Measurements from ENCODE around the gene STARD3NL.

Gene STARD3NL

GRCh38 chr7:38151556-38151955, 26.5 kb upstream of the STARD3NL start:
- TF ChIP-seq CTCF (IDR thresholded peaks at IDR 0.05; ENCODE audit: low read depth, low read length, missing control alignments), result no peak
- no peak for DNase-seq (ENCODE audit: low read depth)
- H3K4me3 ChIP-seq (ENCODE audit: low read depth, low read length), result no peak overlapping the region

GRCh38 chr7:38153515-38153914, 24.5 kb upstream of the STARD3NL start:
- no peak for TF ChIP-seq CTCF (IDR thresholded peaks at IDR 0.05; ENCODE audit: low read depth, low read length, missing control alignments)
- no peak overlapping the region for H3K4me3 ChIP-seq (ENCODE audit: low read depth, low read length)
- no peak for DNase-seq (ENCODE audit: low read depth)

GRCh38 chr7:38154278-38154677, 23.8 kb upstream of the STARD3NL start:
- H3K4me3 ChIP-seq (ENCODE audit: low read depth, low read length), result no peak overlapping the region
- TF ChIP-seq CTCF (IDR thresholded peaks at IDR 0.05; ENCODE audit: low read depth, low read length, missing control alignments), result no peak

GRCh38 chr7:38160003-38160571, 18.0 kb upstream of the STARD3NL start:
- no peak for DNase-seq (ENCODE audit: low read depth)
- no peak for TF ChIP-seq CTCF (IDR thresholded peaks at IDR 0.05; ENCODE audit: low read depth, low read length, missing control alignments)
- H3K4me3 ChIP-seq (ENCODE audit: low read depth, low read length), result no peak overlapping the region

More at GRCh38 chr7:38154278-38154677, 23.8 kb upstream of the STARD3NL start:
- DNase-seq (ENCODE audit: low read depth), result no peak

- no peak overlapping the region for H3K4me3 ChIP-seq (ENCODE audit: low read depth, low read length)
- no peak for DNase-seq (ENCODE audit: low read depth)
- no peak for TF ChIP-seq CTCF (IDR thresholded peaks at IDR 0.05; ENCODE audit: low read depth, low read length, missing control alignments)
These were observed 16.0 kb upstream of the STARD3NL start for GRCh38 chr7:38162036-38162435.

- no peak for DNase-seq (ENCODE audit: low read depth)
- H3K4me3 ChIP-seq (ENCODE audit: low read depth, low read length), result no peak overlapping the region
- no peak for TF ChIP-seq CTCF (IDR thresholded peaks at IDR 0.05; ENCODE audit: low read depth, low read length, missing control alignments)
These were observed 14.4 kb upstream of the STARD3NL start for GRCh38 chr7:38163671-38164070.

GRCh38 chr7:38168890-38169570, 9.0 kb upstream of the STARD3NL start:
- no peak overlapping the region for H3K4me3 ChIP-seq (ENCODE audit: low read depth, low read length)
- no peak for TF ChIP-seq CTCF (IDR thresholded peaks at IDR 0.05; ENCODE audit: low read depth, low read length, missing control alignments)
- DNase-seq (ENCODE audit: low read depth), result no peak
